Neuronal stem cell (in vitro differentiated cells): ENCODE results near the gene GSTM3.
A peak's percentile ranks its signal among the peaks of the same experiment; 100 is the strongest.
"Not testable (repeated sequence)": the region's sequence is repeated elsewhere in the genome, so short reads cannot be mapped to it uniquely, and the experiment has no call there.

ENCODE experiments used
- DNase-seq: peaks from one replicate; pipeline ENCODE4 v3.0.0-alpha.2; 2013; ENCODE audit warnings: low spot score
- H2AFZ ChIP-seq: one replicate; pipeline ENCODE4 v1.6.1; 2013; ENCODE audit warnings: mild to moderate bottlenecking, low read length, inconsistent platforms
- H2AK5ac ChIP-seq: 2 replicates; pipeline ENCODE4 v1.6.1; 2013; ENCODE audit warnings: low read depth, mild to moderate bottlenecking, inconsistent platforms, low read length, moderate library complexity, mixed read lengths
- H2BK120ac ChIP-seq: 2 replicates; pipeline ENCODE4 v1.6.1; 2013; ENCODE audit warnings: low read depth, mild to moderate bottlenecking, inconsistent platforms, low read length, moderate library complexity, mixed read lengths
- H2BK12ac ChIP-seq: one replicate; pipeline ENCODE4 v1.6.1; 2013; ENCODE audit warnings: low read length, inconsistent platforms
- H2BK15ac ChIP-seq: 2 replicates; pipeline ENCODE4 v1.6.1; 2013; ENCODE audit warnings: mild to moderate bottlenecking, low read length, inconsistent platforms, mixed read lengths
- H2BK5ac ChIP-seq: one replicate; pipeline ENCODE4 v1.6.1; 2013; ENCODE audit warnings: inconsistent platforms, mild to moderate bottlenecking, low read length, moderate library complexity
- H3K14ac ChIP-seq: one replicate; pipeline ENCODE4 v1.6.1; 2013; ENCODE audit warnings: low read length, inconsistent platforms
- H3K18ac ChIP-seq: 2 replicates; pipeline ENCODE4 v1.6.1; 2013; ENCODE audit warnings: low read length, inconsistent platforms
- H3K23ac ChIP-seq: 2 replicates; pipeline ENCODE4 v1.6.1; 2013; ENCODE audit warnings: low read depth, mild to moderate bottlenecking, mixed read lengths, low read length, inconsistent platforms; ENCODE audit not compliant: poor library complexity
- H3K27ac ChIP-seq: replicated peaks from 3 replicates; pipeline ENCODE4 v1.5.1; 2013; ENCODE audit warnings: low read length, inconsistent platforms
- H3K27me3 ChIP-seq, 3 experiments: 2 replicates each; pipeline ENCODE4 v1.6.1; 2013; ENCODE audit warnings: low read length in 3 of 3, mild to moderate bottlenecking in 2 of 3, inconsistent platforms in 1 of 3, low read depth in 1 of 3, mixed read lengths in 1 of 3, moderate library complexity in 1 of 3; ENCODE audit not compliant: control insufficient read depth in 3 of 3, insufficient read depth in 3 of 3
- H3K36me3 ChIP-seq, 2 donors: replicated peaks in 1 of 2; 2 replicates each; pipeline ENCODE4 v1.6.1; 2013; ENCODE audit warnings: low read length in 2 of 2; ENCODE audit not compliant: control insufficient read depth in 2 of 2, insufficient read depth in 2 of 2
- H3K4ac ChIP-seq: 2 replicates; pipeline ENCODE4 v1.6.1; 2013; ENCODE audit warnings: inconsistent platforms, mild to moderate bottlenecking, low read length, moderate library complexity
- H3K4me1 ChIP-seq, 2 donors: 1 replicate in 1 of 2; 2 replicates in 1 of 2; pipeline ENCODE4 v1.6.1; 2013; ENCODE audit warnings: low read length in 2 of 2, low read depth in 1 of 2; ENCODE audit not compliant: control insufficient read depth in 2 of 2, insufficient read depth in 1 of 2
- H3K4me2 ChIP-seq: one replicate; pipeline ENCODE4 v1.6.1; 2013; ENCODE audit warnings: mild to moderate bottlenecking, low read length, inconsistent platforms; ENCODE audit not compliant: insufficient read depth, poor library complexity, severe bottlenecking
- H3K4me3 ChIP-seq, 2 donors: 2 replicates each; pipeline ENCODE4 v1.5.1; 2013; ENCODE audit warnings: low read length in 2 of 2, mild to moderate bottlenecking in 2 of 2, inconsistent platforms in 1 of 2, moderate library complexity in 1 of 2
- H3K79me1 ChIP-seq: one replicate; pipeline ENCODE4 v1.6.1; 2013; ENCODE audit warnings: low read depth, mild to moderate bottlenecking, inconsistent platforms, low read length, moderate library complexity
- H3K9ac ChIP-seq: one replicate; pipeline ENCODE4 v1.6.1; 2013; ENCODE audit warnings: mild to moderate bottlenecking, low read depth, low read length, inconsistent platforms; ENCODE audit not compliant: poor library complexity
- H3K9me3 ChIP-seq, 2 donors: replicated peaks in 1 of 2; 2 replicates each; pipeline versions ENCODE3 to v1.6.1; 2013; ENCODE audit warnings: low read length in 2 of 2, mild to moderate bottlenecking in 2 of 2, inconsistent platforms in 1 of 2, low read depth in 1 of 2, mixed read lengths in 1 of 2, moderate library complexity in 1 of 2; ENCODE audit not compliant: control insufficient read depth in 2 of 2, insufficient read depth in 1 of 2
- H4K8ac ChIP-seq: one replicate; pipeline ENCODE4 v1.6.1; 2013; ENCODE audit warnings: low read depth, mild to moderate bottlenecking, inconsistent platforms, low read length, moderate library complexity
- H4K91ac ChIP-seq: one replicate; pipeline ENCODE4 v1.6.1; 2013; ENCODE audit warnings: low read length, low read depth, mild to moderate bottlenecking, inconsistent platforms; ENCODE audit not compliant: poor library complexity
- WGBS, 2 donors: extraction: QIAGEN DNeasy Blood & Tissue Kit; methylation state at CpG; one replicate each; pipeline ENCODE4 v1.1.7; 2013; ENCODE audit warnings: missing lambda C conversion rate in 2 of 2, mixed read lengths in 1 of 2; ENCODE audit not compliant: insufficient read length in 2 of 2, insufficient replicate concordance in 1 of 2; ENCODE audit errors: extremely low coverage in 2 of 2; 5-methylcytosine and 5-hydroxymethylcytosine counted together

Gene GSTM3

GRCh38 chr1:109757936-109758786 lies 17.3 kb upstream of the GSTM3 start:
- Histone ChIP-seq H3K4me2 (no peak overlapping the region), H3K4me1 (peaks cover 0 to 8% of the 10 kb centered on the region in 2 donors), H3K79me1 (no peaks in the 10 kb centered on the region), H4K91ac (no peak overlapping the region), H3K4ac (no peak overlapping the region), H3K23ac (no peak overlapping the region), H2BK15ac (no peak overlapping the region), H2BK12ac (no peak overlapping the region), H2BK5ac (no peak overlapping the region), H3K27ac (no peak overlapping the region), H3K14ac (no peak overlapping the region), H3K18ac (peak overlapping the region; percentile 42), H2BK120ac (no peak overlapping the region), H3K4me3 (no peak overlapping the region), H2AFZ (no peak overlapping the region), H3K36me3 (no peaks in the 10 kb centered on the region), H2AK5ac (peak overlapping the region; percentile 23), H3K27me3 (peaks cover 0 to 26% (median 2%) of the 10 kb centered on the region in 3 experiments), H3K9me3 (no peaks in the 10 kb centered on the region), H4K8ac (no peak overlapping the region), H3K9ac (no peak overlapping the region)
- no CpG with 5 or more reads among the region's 13 CpGs for WGBS, 2 donors
- DNase-seq: no peak

GRCh38 chr1:109756848-109757521 lies 16.1 kb upstream of the GSTM3 start:
- Histone ChIP-seq H2BK12ac (no peak overlapping the region), H2BK15ac (no peak overlapping the region), H3K9ac (no peak overlapping the region), H3K14ac (no peak overlapping the region), H3K79me1 (no peaks in the 10 kb centered on the region), H2AFZ (no peak overlapping the region), H2BK5ac (no peak overlapping the region), H4K8ac (no peak overlapping the region), H3K27me3 (peaks cover 0 to 37% (median 2%) of the 10 kb centered on the region in 3 experiments), H3K36me3 (no peaks in the 10 kb centered on the region), H3K9me3 (no peaks in the 10 kb centered on the region), H3K23ac (no peak overlapping the region), H3K4me3 (no peak overlapping the region), H3K4me1 (peaks cover 0 to 8% of the 10 kb centered on the region in 2 donors), H3K18ac (peak overlapping the region; percentile 5), H3K27ac (no peak overlapping the region), H3K4ac (no peak overlapping the region), H2AK5ac (no peak overlapping the region), H2BK120ac (no peak overlapping the region), H3K4me2 (no peak overlapping the region), H4K91ac (no peak overlapping the region)
- no peak for DNase-seq
- no CpG with 5 or more reads among the region's 7 CpGs for WGBS, 2 donors

DNA sequence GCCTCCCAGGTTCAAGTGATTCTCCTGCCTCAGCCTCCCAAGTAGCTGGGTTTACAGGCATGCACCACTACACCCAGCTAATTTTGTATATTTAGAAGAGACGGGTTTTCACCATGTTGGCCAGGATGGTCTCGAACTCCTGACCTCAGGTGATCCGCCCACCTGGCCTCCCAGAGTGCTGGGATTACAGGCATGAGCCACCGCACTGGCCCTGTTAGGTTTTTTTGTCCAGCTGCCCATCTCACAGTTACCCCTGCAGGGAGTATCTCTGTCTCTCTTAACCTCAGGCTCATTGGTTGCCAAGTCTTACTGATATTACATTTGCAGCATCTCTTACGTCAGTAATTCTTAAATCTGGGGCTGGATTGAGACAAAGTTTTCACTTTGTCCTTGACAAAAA lies 15.5 kb upstream of the GSTM3 start:
- not testable (repeated sequence) for H3K9me3 ChIP-seq, H3K4me2 ChIP-seq, H4K8ac ChIP-seq, H3K18ac ChIP-seq, H2BK5ac ChIP-seq, H3K4me3 ChIP-seq, H2AFZ ChIP-seq, H3K14ac ChIP-seq, H2BK15ac ChIP-seq, H2BK12ac ChIP-seq, H3K36me3 ChIP-seq, H3K79me1 ChIP-seq, H2AK5ac ChIP-seq, H3K4me1 ChIP-seq, DNase-seq, H3K4ac ChIP-seq, H2BK120ac ChIP-seq, H3K23ac ChIP-seq, H3K27ac ChIP-seq, H4K91ac ChIP-seq, H3K9ac ChIP-seq
- peaks cover 0 to 40% (median 2%) of the 10 kb centered on the region in 3 experiments for H3K27me3 ChIP-seq
- WGBS, 2 donors: no CpG with 5 or more reads among the region's 5 CpGs

DNA sequence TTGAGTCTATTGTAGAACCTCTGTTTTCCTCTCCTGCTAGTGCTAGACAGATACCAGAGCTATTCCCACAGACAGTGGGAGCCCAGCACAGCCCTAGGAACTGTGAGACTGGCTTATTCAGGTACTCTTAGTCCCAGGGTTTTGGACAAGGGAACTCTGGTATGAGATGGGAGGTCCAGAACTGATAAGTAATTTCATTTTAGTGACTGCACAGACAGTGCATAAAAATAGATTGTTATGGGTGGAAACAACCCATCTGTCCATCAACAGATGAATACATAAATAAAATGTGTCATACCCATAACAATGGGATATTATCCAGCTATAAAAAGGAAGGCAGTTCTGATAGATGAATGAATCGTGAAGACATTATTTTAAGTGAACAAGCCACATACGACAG lies 13.9 kb upstream of the GSTM3 start:
- H3K9me3 ChIP-seq: peaks cover 0 to 2% of the 10 kb centered on the region in 2 donors
- H3K36me3 ChIP-seq: no peaks in the 10 kb centered on the region
- no peak overlapping the region for H3K4me3 ChIP-seq
- peaks cover 0 to 2% of the 10 kb centered on the region in 2 donors for H3K4me1 ChIP-seq
- H4K8ac ChIP-seq: no peak overlapping the region
- H3K23ac ChIP-seq: no peak overlapping the region
- peaks cover 0 to 55% (median 2%) of the 10 kb centered on the region in 3 experiments for H3K27me3 ChIP-seq
- WGBS, 2 donors: no CpG with 5 or more reads among the region's 2 CpGs
- no peak for DNase-seq
- no peak overlapping the region for H4K91ac ChIP-seq
- H3K4me2 ChIP-seq: no peak overlapping the region
- H3K79me1 ChIP-seq: no peaks in the 10 kb centered on the region
- no peak overlapping the region for H2BK5ac ChIP-seq
- H3K4ac ChIP-seq: no peak overlapping the region
- H3K9ac ChIP-seq: no peak overlapping the region
- no peak overlapping the region for H3K27ac ChIP-seq
- no peak overlapping the region for H2AK5ac ChIP-seq
- H3K14ac ChIP-seq: no peak overlapping the region
- H2BK120ac ChIP-seq: no peak overlapping the region
- no peak overlapping the region for H3K18ac ChIP-seq
- no peak overlapping the region for H2BK12ac ChIP-seq
- H2AFZ ChIP-seq: no peak overlapping the region
- H2BK15ac ChIP-seq: no peak overlapping the region
